Tibial artery (tissue), 4 donors: ENCODE results near the gene ATG4C.

ENCODE experiments used
- DNase-seq, 2 donors: peaks; one replicate each; pipeline ENCODE4 v3.0.0-alpha.2; 2019
- H3K27ac ChIP-seq, 2 donors: fragments of 200-600 bp; sonication (generic) in 1 of 2; 1 replicate in 1 of 2; 2 replicates in 1 of 2; pipeline ENCODE4 v1.5.1; 2018 to 2019; ENCODE audit warnings: mild to moderate bottlenecking in 1 of 2
- H3K27me3 ChIP-seq, 2 donors: fragments of 200-600 bp; sonication (generic) in 1 of 2; one replicate each; pipeline versions ENCODE4 v1.5.1 to v1.6.0; 2016 to 2019
- H3K36me3 ChIP-seq, 3 donors: fragments of 200-600 bp; sonication (generic) in 2 of 3; one replicate each; pipeline ENCODE4 v1.5.1; 2016 to 2019; ENCODE audit warnings: mild to moderate bottlenecking in 2 of 3
- H3K4me1 ChIP-seq, 4 donors: fragments of 200-600 bp; sonication (generic) in 2 of 4; 1 replicate in 3 of 4; 2 replicates in 1 of 4; pipeline ENCODE4 v1.5.1; 2016 to 2019
- H3K4me3 ChIP-seq, 2 donors: fragments of 200-600 bp; sonication (generic) in 1 of 2; 1 replicate in 1 of 2; 2 replicates in 1 of 2; pipeline ENCODE4 v1.5.1; 2018 to 2019; ENCODE audit warnings: mild to moderate bottlenecking in 2 of 2
- H3K9me3 ChIP-seq, 3 donors: fragments of 200-600 bp; sonication (generic) in 1 of 3; one replicate each; pipeline ENCODE4 v1.5.1; 2016 to 2019
- intact Hi-C: fragments of 100-400 bp; cut with DNase I; formaldehyde crosslinking; loops from one replicate; pipeline ENCODE4 v1.15.0; 2023; ENCODE audit warnings: low total_unique reads
- TF ChIP-seq, protein P1 (sequence below), 2 experiments: fragments of 200-600 bp in 1 of 2; fragments of 450-650 bp in 1 of 2; IDR thresholded peaks; one replicate each; pipeline ENCODE4 v1.5.1; 2017 to 2019; ENCODE audit warnings: antibody characterized with exemption in 2 of 2, mild to moderate bottlenecking in 1 of 2, moderate library complexity in 1 of 2

The ATG4C gene

DNA sequence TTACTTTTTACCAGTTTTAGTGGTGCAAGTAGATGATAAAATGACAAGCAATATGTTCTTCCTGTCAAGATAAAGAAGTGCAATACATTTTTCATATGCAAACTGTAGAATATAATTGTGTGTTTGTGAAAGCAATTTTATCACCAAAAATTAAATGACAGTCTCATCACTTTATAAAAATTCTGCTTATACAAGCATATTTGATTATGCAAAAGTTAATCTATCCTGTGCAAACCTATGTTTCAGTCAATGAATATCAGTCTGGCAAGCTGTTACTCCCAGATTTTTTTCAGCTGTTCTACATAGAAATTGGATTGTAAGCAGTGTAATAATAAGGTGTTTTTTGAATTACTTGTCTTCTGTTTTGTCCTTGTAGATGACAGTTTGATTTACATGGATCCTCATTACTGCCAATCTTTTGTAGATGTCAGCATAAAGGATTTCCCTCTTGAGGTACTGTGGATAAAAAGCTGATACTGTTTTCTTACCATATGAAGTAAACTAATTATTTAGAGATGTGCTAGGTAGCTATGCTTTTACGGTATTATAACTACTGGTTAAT is 50.5 kb downstream of the ATG4C start:
- DNase-seq, result no peak
- TF ChIP-seq, protein P1, sequence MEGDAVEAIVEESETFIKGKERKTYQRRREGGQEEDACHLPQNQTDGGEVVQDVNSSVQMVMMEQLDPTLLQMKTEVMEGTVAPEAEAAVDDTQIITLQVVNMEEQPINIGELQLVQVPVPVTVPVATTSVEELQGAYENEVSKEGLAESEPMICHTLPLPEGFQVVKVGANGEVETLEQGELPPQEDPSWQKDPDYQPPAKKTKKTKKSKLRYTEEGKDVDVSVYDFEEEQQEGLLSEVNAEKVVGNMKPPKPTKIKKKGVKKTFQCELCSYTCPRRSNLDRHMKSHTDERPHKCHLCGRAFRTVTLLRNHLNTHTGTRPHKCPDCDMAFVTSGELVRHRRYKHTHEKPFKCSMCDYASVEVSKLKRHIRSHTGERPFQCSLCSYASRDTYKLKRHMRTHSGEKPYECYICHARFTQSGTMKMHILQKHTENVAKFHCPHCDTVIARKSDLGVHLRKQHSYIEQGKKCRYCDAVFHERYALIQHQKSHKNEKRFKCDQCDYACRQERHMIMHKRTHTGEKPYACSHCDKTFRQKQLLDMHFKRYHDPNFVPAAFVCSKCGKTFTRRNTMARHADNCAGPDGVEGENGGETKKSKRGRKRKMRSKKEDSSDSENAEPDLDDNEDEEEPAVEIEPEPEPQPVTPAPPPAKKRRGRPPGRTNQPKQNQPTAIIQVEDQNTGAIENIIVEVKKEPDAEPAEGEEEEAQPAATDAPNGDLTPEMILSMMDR (IDR thresholded peaks at IDR 0.05), result no peak
- H3K36me3 ChIP-seq, result peaks cover 0 to 18% (median 8%) of the 10 kb centered on the region in 3 donors
- H3K4me1 ChIP-seq, result no peaks in the 10 kb centered on the region
- H3K27ac ChIP-seq, result no peak overlapping the region
- H3K4me3 ChIP-seq, result no peak overlapping the region
- intact Hi-C loops, result no loop called here
- H3K27me3 ChIP-seq, result no peaks in the 10 kb centered on the region
- no peaks in the 10 kb centered on the region for H3K9me3 ChIP-seq

GRCh38 chr1:62836856-62837540 is 53.1 kb downstream of the ATG4C start:
- Histone ChIP-seq H3K9me3 (no peaks in the 10 kb centered on the region), H3K27me3 (no peaks in the 10 kb centered on the region), H3K36me3 (peaks cover 0 to 18% (median 6%) of the 10 kb centered on the region in 3 donors), H3K27ac (no peak overlapping the region), H3K4me3 (no peak overlapping the region), H3K4me1 (no peaks in the 10 kb centered on the region)
- DNase-seq, result no peak
- TF ChIP-seq, protein P1 (IDR thresholded peaks at IDR 0.05), result no peak
- intact Hi-C loops, result no loop called here

DNA sequence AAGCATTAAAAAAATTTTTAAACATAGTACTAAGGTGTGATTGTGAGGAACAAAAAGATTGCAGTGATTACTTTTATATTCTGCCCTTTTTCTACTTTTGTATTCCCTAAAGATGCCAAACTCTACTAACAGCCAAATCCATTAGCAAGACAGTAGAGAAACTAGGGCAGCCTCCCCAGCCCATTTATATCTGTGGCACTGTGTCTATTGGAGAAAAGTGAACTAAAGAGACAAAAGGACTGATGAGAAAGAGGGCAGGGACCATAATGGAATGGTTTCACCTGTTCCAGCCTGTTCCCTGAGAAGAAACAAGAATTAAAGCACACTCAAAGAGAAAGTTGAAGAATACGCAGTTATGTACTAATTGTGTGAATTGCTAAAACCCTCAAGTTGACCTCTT is 56.6 kb downstream of the ATG4C start:
- Histone ChIP-seq H3K27me3 (no peaks in the 10 kb centered on the region), H3K36me3 (peaks cover under 1 to 10% (median under 1%) of the 10 kb centered on the region in 3 donors), H3K27ac (no peak overlapping the region), H3K9me3 (no peaks in the 10 kb centered on the region), H3K4me1 (no peaks in the 10 kb centered on the region), H3K4me3 (no peak overlapping the region)
- intact Hi-C loops, result no loop called here
- DNase-seq, result no peak
- TF ChIP-seq, protein P1 (IDR thresholded peaks at IDR 0.05), result no peak

GRCh38 chr1:62841587-62842169 is 57.7 kb downstream of the ATG4C start:
- Histone ChIP-seq H3K27ac (no peak overlapping the region), H3K4me3 (no peak overlapping the region), H3K4me1 (no peaks in the 10 kb centered on the region), H3K9me3 (no peaks in the 10 kb centered on the region), H3K36me3 (peaks cover 6 to 13% (median 10%) of the 10 kb centered on the region in 3 donors), H3K27me3 (no peaks in the 10 kb centered on the region)
- TF ChIP-seq, protein P1 (IDR thresholded peaks at IDR 0.05), result peak; percentile 48 to 56
- intact Hi-C loops, result no loop called here
- DNase-seq, result no peak

DNA sequence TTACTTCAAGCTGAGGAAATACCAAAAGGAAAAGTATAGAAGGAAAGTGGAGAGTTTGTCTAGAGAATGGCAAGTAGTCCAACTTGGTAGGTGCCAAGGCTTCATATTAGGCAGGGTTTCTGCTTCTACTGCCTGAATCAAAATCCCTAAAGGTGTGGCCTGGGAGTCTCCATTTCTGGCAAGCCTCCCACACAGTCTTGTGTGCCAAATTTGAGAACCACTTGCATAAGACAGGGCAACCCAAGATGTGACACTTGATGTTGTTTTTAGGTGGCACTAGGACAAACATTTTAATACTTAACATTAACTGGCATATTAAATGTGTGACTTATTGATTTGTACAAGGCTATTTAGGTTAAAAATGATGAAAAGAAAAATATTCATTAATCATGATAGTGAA is 60.1 kb downstream of the ATG4C start:
- intact Hi-C loops, result no loop called here
- DNase-seq, result no peak

More for the DNA sequence above, 60.1 kb downstream of the ATG4C start:
- Histone ChIP-seq H3K4me1 (no peaks in the 10 kb centered on the region), H3K27me3 (no peaks in the 10 kb centered on the region), H3K36me3 (peaks cover 6 to 10% (median 7%) of the 10 kb centered on the region in 3 donors), H3K9me3 (no peaks in the 10 kb centered on the region), H3K27ac (no peak overlapping the region), H3K4me3 (no peak overlapping the region)
- TF ChIP-seq, protein P1 (IDR thresholded peaks at IDR 0.05), result no peak
